Stimulated activated CD8-positive, alpha-beta memory T cell treated with anti-CD3 and anti-CD28 coated beads, Interleukin-7, amount 100 ng/mL, for 24 hours (primary cell): ENCODE measurements around the gene LRP10.

Source experiments
- DNase-seq: peaks from one replicate; pipeline ENCODE4 v3.0.0-alpha.2; 2020; ENCODE audit warnings: low read depth

Gene LRP10

DNA sequence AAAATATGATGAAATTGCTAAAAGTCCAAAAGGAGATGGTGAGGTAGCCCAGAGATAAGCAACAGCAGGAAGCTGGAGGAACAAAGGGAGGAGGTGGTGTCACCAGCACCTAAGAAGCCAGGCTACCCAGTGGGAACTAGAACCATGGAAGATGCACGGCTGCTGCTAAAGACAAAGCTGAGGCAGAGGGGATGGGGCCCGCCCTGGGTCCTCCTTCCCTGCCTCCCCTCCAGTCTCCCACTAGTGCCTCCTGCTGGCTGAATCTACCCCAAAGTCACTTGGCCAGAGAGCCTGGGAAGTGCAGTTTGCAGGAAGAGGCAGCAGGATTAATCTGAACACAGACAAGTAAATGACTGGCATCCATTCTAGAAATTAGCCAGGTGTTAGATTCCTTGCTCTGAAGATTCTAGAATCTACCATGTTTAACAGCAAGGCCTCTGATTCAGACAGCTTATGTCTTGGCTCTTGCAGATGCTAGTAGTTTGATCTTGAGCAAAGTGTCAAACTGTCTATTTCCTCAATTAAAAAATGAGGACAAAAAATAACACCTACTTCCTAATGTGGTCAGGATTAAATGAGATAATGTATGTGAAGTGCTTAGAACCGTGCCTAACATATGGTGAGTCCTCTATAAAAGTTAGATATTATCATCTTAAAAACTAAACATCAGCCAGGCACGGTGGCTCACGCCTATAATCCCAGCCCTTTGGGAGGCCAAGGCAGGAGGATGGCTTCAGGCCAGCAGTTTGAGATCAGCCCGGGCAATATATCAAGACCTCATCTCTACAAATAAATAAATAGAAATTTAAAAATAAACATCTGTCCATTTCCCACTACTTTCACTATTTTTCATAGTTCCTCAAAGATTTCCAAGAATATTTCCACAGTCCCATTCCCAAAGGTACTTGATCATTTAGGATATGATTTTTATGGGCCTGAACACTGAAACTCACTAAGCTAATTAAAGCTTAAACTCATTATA lies 5.8 kb upstream of the LRP10 start:
- no peak for DNase-seq

DNA sequence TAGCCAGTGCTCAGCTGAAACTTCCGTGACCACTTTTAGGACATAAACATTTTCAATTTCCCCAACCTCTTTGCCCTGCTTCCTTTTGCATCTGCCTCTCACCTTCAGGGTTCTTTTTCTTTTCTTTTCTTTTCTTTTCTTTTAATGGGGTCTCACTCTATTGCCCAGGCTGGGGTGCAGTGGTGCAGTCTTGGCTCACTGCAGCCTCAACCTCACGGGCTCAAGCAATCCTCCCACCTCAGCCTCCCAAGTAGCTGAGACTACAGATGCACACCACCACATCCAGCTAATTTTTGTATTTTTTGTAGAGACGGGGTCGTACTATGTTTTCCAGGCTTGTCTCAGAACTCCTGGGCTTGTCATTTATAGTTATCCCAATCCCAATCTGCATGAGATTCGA lies 4.7 kb upstream of the LRP10 start:
- DNase-seq: no peak

DNA sequence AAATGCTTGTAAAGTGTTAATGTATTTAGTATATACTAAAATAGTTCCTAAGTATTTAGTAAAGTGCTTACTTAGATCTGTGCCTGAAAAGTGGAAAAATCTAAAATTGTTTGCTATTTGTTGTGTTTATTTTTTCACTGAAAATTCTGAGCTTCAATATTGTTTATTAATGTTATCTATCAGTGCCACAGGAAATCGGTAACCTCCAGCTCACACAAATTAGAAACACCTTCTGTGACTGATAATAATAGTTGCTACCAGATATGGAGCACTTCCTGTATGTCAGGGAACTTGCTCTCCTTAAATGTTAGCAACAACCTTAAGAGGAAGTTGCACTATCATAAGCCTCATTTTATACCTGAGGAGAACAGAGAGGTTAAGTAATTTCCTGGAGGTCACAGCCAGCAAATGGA lies 723 bp upstream of the LRP10 start:
- no peak for DNase-seq

DNA sequence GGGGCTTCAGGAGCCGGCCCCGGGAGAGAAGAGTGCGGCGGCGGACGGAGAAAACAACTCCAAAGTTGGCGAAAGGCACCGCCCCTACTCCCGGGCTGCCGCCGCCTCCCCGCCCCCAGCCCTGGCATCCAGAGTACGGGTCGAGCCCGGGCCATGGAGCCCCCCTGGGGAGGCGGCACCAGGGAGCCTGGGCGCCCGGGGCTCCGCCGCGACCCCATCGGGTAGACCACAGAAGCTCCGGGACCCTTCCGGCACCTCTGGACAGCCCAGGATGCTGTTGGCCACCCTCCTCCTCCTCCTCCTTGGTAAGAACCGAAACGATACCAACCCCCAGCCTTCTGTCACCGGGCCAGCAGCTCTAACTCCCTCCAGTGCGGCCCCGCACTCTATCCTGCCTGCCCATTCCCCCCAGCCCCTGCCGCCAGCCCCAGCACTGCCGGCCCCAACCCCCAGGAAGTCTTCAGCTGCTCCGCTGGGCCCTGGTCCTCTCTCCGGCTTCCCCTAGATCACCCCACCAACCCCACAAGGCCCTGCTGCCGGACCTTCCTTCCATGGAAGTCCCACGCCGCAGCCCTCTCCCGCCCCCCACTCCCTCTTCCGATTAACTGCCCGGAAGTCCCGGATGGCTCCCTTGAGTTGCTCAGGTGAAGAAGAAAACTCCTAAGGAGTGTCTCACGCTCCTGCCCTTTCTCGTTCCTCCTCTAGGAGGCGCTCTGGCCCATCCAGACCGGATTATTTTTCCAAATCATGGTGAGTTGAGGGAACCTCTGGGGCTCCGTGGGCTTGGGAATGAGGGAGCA lies 693 bp downstream of the LRP10 start:
- peak; percentile 51 for DNase-seq

DNA sequence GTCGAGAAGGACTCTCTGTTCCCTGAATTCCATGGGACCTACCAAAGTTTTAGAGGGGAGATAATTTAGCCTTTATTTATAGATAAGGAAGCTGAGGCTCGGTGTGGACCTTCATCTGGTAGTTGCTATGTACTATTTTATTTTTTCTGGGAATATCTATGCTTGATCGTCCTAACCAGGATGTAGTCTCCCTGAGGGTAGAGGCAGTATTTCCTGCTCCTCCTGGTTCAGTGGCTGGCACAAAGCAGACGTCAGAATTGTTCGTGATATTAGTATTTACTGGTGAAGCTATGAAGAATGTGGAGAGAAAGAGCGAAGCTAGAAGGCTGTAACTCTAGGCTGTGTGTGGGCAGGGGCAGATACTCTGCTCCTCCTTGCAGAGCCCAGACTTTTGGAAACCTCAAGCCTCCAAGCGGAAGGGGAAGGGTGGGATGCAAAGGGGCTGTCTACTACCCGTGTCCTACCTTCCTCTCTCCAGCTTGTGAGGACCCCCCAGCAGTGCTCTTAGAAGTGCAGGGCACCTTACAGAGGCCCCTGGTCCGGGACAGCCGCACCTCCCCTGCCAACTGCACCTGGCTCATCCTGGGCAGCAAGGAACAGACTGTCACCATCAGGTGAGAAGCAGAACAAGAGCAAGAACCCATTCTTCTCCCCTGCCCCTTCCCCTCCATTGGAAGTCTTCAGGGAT lies 1.4 kb downstream of the LRP10 start:
- no peak for DNase-seq

DNA sequence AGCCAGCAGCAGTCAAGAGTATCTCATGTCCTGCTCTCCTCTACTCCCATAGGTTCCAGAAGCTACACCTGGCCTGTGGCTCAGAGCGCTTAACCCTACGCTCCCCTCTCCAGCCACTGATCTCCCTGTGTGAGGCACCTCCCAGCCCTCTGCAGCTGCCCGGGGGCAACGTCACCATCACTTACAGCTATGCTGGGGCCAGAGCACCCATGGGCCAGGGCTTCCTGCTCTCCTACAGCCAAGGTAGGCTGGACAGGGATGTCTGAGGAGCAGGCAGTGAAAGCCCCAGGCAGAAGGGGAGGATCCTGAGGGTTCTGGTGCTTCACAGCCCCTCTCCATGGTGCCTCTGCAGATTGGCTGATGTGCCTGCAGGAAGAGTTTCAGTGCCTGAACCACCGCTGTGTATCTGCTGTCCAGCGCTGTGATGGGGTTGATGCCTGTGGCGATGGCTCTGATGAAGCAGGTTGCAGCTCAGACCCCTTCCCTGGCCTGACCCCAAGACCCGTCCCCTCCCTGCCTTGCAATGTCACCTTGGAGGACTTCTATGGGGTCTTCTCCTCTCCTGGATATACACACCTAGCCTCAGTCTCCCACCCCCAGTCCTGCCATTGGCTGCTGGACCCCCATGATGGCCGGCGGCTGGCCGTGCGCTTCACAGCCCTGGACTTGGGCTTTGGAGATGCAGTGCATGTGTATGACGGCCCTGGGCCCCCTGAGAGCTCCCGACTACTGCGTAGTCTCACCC lies 3.6 kb downstream of the LRP10 start:
- no peak for DNase-seq

DNA sequence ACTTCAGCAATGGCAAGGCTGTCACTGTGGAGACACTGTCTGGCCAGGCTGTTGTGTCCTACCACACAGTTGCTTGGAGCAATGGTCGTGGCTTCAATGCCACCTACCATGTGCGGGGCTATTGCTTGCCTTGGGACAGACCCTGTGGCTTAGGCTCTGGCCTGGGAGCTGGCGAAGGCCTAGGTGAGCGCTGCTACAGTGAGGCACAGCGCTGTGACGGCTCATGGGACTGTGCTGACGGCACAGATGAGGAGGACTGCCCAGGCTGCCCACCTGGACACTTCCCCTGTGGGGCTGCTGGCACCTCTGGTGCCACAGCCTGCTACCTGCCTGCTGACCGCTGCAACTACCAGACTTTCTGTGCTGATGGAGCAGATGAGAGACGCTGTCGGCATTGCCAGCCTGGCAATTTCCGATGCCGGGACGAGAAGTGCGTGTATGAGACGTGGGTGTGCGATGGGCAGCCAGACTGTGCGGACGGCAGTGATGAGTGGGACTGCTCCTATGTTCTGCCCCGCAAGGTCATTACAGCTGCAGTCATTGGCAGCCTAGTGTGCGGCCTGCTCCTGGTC lies 4.3 kb downstream of the LRP10 start:
- no peak for DNase-seq

DNA sequence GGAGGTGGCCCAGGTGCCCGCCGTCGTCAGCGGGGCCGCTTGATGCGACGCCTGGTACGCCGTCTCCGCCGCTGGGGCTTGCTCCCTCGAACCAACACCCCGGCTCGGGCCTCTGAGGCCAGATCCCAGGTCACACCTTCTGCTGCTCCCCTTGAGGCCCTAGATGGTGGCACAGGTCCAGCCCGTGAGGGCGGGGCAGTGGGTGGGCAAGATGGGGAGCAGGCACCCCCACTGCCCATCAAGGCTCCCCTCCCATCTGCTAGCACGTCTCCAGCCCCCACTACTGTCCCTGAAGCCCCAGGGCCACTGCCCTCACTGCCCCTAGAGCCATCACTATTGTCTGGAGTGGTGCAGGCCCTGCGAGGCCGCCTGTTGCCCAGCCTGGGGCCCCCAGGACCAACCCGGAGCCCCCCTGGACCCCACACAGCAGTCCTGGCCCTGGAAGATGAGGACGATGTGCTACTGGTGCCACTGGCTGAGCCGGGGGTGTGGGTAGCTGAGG lies 5.5 kb downstream of the LRP10 start:
- no peak for DNase-seq

DNA sequence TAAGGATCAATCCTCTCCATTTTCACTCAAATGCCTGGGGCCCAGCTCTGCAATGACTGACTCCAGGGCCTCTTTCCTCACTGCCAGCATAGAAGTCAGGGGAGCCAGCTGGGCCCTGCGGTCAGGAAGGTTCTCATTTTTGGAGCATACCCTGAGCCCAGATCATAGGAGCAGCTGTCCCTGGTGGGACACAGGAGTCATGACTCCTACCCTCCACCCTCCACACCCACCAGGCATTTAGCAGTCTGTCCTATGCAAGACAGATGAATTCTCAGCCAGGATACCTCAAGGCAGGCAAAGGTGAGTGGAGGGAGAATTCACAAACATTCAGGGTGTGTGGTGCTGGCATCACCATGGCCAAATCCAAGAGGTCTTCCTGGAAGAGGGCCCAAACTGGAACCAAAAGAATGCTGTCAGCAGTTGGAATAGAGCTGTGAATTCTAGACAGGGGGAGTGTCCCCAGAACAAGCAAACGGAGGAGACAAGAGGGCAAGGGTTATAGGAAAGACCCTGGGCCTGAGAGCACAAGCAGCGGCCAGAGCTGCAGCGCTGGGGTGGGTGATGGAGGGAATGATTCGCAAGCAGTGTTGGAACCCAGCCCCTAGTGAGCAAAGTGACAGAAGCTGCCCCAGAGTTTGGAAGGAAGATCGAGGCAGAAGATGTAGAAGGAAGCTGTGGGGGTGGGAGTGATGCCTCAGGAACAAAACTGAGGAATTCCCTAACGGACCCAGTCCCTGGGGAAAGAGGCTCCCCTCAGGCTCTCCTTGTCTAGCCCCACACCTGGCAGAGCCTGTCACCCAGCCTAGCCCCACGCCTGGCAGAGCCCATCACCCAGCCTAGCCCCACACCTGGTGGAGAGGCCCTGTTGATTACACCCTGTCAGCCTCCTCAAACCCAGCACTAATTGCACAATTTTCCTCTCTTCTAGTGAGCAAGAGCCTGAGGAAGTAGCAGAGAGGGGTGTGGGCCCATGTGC lies 7.0 kb downstream of the LRP10 start:
- no peak for DNase-seq

DNA sequence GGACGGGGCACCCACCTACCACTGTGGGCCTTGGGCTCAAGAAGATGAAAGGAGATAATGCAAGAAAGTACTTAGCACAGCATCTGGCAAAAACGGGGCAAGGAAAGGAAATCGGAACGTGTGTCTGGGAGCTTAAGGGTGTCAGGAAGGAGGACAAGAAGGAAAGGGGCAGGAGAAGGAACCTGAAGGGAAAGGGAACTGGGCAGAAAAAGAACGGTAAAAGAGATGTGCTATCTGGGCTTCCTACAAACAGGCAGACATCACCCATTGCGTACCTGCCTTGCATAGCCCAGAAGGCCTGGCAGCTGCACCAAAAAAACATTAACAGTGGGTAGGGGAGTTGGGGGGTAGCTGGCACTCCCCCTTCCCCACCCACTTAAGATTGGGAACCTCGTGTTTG lies 10.5 kb downstream of the LRP10 start:
- DNase-seq: no peak

DNA sequence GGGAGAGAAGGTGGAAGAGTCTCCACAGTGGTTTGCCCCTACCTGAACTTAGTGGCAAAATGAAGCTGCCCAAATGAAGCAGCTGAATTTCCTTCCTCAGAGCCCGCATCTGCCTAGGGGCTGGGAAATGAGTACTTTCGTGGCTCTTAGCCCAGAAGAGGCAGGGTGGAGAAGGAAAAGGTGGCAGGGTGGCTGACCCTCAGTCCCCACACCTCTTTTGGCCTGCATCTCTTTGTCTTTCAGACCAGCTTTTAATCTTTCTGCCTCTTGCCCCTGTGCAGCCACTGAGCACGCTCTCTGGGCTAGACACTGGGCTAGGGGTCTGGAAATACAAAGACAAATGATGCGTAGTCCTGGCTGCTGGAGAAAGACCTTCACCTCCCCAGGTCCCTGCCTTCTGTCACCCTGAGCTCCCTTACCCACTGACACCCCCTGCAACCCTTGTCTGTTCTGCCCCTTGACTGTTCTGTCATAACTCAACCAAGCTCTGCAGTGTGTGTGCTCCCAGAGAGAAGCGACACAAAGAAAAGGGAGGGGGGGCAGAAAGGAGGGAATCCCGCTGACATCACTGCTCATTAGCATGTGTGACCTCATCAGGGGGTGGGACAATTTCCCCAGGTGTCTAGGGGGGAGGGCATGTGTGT lies 11.1 kb downstream of the LRP10 start:
- DNase-seq: no peak

DNA sequence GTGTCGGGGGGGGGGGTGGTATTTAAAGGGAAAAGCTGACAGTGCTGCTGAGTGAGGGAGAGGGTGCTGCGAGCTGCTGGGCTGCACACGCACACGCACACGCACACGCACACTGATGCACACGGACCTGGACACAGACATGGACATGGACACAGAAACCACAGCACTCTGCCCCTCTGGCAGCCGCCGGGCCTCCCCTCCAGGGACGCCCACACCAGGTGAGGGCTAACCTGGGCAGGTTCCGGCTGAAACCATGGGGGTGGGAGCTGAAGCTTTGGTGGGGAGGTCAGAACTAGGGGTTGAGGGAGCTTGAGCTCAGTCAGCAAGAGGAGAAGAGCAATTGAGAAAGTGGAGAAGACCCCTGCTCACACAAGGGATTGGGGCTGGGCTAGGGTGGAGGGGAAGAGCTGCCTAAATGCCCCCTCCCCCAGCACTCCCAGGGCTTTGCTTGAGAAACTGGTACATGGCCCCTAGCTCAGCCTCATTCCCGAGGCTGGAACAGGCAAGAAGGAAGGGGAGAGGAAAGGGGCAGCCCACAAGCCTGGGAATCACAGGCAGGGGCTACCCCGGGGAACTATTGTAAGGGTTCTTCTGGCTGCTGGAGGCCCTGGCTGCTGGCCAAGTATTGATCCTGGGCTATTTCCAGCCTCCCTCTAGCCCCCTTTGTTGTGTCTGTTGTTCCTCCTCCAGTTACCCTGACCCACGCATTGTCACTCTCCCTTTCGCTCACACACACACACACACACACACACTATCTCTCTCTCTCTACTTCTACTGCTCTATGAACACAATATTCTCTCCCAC lies 11.8 kb downstream of the LRP10 start, which contains the start of gene REM2:
Gene REM2, plus strand, starts transcription at position 50 of the 804 bp plus-strand sequence. Its CDS starts 66 bp downstream, at position 116.
- no peak for DNase-seq

DNA sequence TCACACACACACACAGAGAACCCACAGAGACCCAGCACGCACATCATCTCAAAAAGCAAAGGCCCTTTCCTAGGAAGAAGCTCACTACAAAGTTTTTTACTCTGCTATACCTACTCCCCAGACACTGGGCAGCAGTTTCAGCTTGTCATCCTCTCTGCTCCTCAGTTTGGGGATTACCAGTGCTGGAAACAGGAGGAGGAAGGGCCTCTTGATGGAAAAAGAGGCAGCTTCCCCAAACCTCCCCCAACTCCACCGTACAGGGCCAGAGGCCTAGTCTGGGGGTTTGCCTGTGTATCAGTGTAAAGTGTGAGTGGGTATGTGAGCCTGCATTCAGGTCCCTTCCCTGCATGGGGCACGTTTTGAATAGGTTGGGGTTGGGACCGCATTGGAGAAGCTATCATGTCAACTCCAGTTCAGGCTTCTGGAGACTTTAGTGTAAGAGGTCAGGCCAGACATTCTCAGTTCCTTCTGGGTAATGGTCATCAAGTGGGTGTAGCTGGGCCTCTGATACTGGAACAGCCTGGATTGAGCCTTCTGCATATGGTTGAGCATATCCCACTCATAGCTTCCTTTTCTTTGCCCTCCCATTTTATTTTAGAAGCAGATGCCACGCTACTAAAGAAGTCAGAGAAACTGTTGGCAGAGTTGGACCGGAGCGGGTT lies 12.7 kb downstream of the LRP10 start:
- no peak for DNase-seq

DNA sequence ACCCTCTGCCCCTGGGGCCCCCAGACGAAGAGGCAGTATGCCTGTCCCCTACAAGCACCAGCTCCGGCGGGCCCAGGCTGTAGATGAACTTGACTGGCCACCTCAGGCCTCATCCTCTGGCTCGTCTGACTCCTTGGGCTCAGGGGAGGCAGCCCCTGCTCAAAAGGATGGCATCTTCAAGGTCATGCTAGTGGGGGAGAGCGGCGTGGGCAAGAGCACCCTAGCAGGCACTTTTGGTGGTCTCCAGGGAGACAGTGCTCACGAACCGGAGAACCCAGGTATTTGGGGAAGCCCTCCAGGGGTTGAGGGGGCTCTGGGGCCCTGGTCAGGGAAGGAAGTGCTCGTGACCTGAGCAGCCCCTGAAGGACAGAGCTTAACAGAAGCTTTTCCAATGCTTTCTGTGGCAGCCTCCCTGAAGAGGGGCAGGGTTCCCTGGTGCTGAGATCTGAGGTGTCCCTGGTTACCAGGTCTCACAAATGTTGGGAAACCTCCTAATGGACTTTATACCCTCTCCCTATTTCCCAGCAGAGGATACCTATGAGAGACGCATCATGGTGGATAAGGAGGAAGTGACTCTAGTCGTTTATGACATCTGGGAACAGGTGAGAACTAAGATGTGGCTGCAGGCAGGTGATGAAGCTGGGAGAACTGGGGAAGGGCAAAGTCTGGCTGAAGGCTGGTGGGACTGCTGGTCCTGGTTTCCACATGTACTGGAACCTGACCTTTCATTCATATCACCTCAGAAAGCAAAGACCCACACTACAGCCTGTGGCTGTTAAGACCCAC lies 13.4 kb downstream of the LRP10 start:
- no peak for DNase-seq

DNA sequence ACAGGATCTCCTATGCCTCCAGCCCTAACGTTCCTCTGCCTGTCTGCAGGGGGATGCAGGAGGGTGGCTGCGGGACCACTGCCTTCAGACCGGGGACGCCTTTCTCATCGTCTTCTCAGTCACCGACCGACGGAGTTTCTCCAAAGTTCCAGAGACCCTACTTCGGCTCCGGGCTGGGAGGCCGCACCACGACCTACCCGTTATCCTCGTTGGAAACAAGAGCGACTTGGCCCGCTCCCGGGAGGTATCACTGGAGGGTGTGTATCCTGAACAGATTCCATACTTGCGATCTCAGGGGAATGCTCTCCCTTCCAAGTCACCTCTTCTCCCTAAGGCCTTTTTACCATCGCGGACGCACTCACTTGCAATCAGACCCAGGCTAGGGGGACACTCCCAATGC lies 14.4 kb downstream of the LRP10 start:
- DNase-seq: no peak

DNA sequence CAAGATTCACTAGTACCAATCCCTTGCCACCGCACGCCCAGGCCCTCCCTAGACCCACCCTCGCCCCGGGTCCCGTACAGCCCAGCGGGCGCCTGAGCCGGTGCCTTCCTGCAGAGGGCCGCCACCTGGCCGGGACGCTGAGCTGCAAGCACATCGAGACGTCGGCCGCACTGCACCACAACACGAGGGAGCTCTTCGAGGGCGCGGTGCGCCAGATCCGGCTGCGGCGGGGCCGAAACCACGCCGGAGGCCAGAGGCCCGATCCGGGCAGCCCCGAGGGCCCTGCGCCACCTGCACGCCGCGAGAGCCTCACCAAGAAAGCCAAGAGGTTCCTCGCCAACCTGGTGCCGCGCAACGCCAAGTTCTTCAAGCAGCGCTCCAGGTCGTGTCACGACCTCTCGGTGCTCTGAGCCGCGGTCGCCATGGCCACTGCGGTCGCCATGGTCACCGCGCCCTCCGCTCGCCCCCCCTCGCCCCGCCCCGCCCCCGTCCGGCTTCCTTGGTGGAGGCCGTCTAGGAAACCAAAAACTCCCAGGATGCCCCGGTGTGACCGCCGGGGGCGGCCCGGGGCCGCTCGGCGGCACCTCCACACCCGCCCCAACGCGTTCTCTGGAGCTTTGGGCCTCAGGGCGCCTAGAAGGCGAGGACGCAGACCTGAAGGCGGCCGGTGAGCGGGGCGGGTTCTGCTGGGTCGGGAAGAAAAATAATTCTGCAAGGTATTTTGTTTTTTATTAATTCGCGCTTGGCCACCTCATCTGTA lies 15.1 kb downstream of the LRP10 start:
- DNase-seq: peak; percentile 32
